Body of pancreas (tissue), 4 donors: ENCODE results near the gene INAFM1.

Experiments
- CTCF ChIP-seq, 7 experiments: fragments of 450-650 bp in 4 of 7; fragments of 200-600 bp in 3 of 7; sonication (generic) in 3 of 7; IDR thresholded peaks; one replicate each; pipeline ENCODE4 v1.5.1; 2016 to 2019; ENCODE audit warnings: antibody characterized with exemption in 7 of 7
- POLR2A ChIP-seq, 3 donors: fragments of 450-650 bp; IDR thresholded peaks; one replicate each; pipeline ENCODE4 v1.6.1; 2016; ENCODE audit warnings: antibody characterized with exemption in 3 of 3, mild to moderate bottlenecking in 2 of 3

DNA sequence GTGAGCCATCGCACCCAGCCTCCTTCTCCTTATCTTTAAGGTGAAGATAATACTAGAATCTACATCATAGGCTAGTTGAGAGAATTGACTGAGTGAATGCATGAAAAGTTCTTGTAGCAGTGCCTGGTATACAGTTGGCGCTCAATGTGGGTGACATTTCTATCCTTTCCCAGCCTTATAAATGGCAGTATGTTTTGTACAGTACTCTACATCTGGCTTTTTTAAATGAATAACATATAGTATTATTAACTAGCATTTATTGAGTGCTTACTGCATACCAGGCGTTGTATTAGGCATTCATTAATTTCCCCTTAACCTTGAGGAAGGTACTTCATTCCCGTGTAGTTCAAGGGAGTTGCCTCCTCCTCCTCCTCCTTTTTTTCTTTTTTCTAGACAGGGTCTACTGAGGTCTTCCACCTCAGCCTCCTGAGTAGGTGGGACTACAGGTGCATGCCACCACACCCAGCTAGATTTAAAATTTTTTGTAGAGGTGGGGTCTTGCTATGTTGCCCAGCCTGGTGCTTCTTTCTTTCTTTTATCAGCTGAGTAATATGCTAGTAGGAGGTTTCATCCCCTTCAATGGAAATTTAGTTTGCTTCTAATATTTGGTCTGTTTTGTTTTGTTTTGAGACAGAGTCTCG, 37.8 kb downstream of the INAFM1 start:
- no peak for TF ChIP-seq CTCF (IDR thresholded peaks at IDR 0.05)
- no peak for TF ChIP-seq POLR2A (IDR thresholded peaks at IDR 0.05)
